CD4-positive, alpha-beta memory T cell (primary cell): ENCODE results near the gene KDM3B. TPM values are rescaled to one million over a fixed set of nuclear protein-coding genes. Genes with fewer than 3 reads are reported as not detected.
A peak's percentile ranks its signal among the peaks of the same experiment; 100 is the strongest.

Experiments used
- CTCF ChIA-PET: fragments of 350-600 bp; sonication (Branson Sonifier 250); formaldehyde crosslinking; loops from one replicate; lab custom pipeline; 2021; ENCODE audit warnings: inconsistent platforms; ENCODE audit not compliant: partially characterized antibody; lab: Charles Lee
- POLR2A ChIA-PET: fragments of 350-600 bp; sonication (Branson Sonifier 250); formaldehyde crosslinking; loops from one replicate; lab custom pipeline; 2021; ENCODE audit not compliant: partially characterized antibody; lab: Charles Lee
- DNase-seq, 5 donors: peaks; one replicate each; pipeline versions ENCODE4 v3.0.0 to v3.0.0-alpha.2; 2020 to 2022; ENCODE audit warnings: mixed read lengths in 1 of 5
- H3K27ac ChIP-seq: one replicate; pipeline ENCODE4 v1.7.0; 2013; ENCODE audit warnings: low read depth, low read length
- H3K27me3 ChIP-seq: 2 replicates; pipeline ENCODE4 v1.7.0; 2013; ENCODE audit warnings: mild to moderate bottlenecking, low read length, moderate library complexity; ENCODE audit not compliant: insufficient read depth
- H3K36me3 ChIP-seq: 2 replicates; pipeline ENCODE4 v1.7.0; 2013; ENCODE audit warnings: mild to moderate bottlenecking, low read length, moderate library complexity; ENCODE audit not compliant: insufficient read depth
- H3K4me1 ChIP-seq: 2 replicates; pipeline ENCODE4 v1.7.0; 2013; ENCODE audit warnings: mild to moderate bottlenecking, low read length, moderate library complexity; ENCODE audit not compliant: insufficient read depth
- H3K4me3 ChIP-seq, 2 donors: one replicate each; pipeline ENCODE4 v1.7.0; 2013; ENCODE audit warnings: low read length in 2 of 2, mild to moderate bottlenecking in 1 of 2
- H3K9me3 ChIP-seq, 2 donors: one replicate each; pipeline ENCODE4 v1.7.0; 2013; ENCODE audit warnings: low read length in 2 of 2, control low read depth in 1 of 2; ENCODE audit not compliant: control insufficient read depth in 1 of 2
- H3K27ac Mint-ChIP-seq, 7 donors: one replicate each; pipeline ENCODE4 v1.8.0; 2020 to 2021; ENCODE audit warnings: mixed read lengths in 7 of 7, mild to moderate bottlenecking in 6 of 7, inconsistent platforms in 3 of 7, moderate library complexity in 3 of 7
- H3K27me3 Mint-ChIP-seq, 2 donors: one replicate each; pipeline ENCODE4 v1.8.0; 2020 to 2021; ENCODE audit warnings: mixed read lengths in 2 of 2
- H3K36me3 Mint-ChIP-seq, 2 donors: one replicate each; pipeline ENCODE4 v1.8.0; 2020 to 2021; ENCODE audit warnings: mixed read lengths in 2 of 2, inconsistent platforms in 1 of 2, mild to moderate bottlenecking in 1 of 2
- H3K4me1 Mint-ChIP-seq, 4 donors: one replicate each; pipeline ENCODE4 v1.8.0; 2020 to 2021; ENCODE audit warnings: mixed read lengths in 4 of 4, mild to moderate bottlenecking in 1 of 4
- H3K4me3 Mint-ChIP-seq, 8 donors: one replicate each; pipeline ENCODE4 v1.8.0; 2020 to 2021; ENCODE audit warnings: mixed read lengths in 8 of 8, mild to moderate bottlenecking in 7 of 8, moderate library complexity in 6 of 8, inconsistent platforms in 3 of 8
- H3K9me3 Mint-ChIP-seq, 8 donors: one replicate each; pipeline ENCODE4 v1.8.0; 2020 to 2021; ENCODE audit warnings: mixed read lengths in 8 of 8, mild to moderate bottlenecking in 5 of 8, inconsistent platforms in 3 of 8, moderate library complexity in 1 of 8
- intact Hi-C: fragments of 100-400 bp; cut with micrococcal nuclease; formaldehyde crosslinking; loops from one replicate; pipeline ENCODE4 v1.15.1; 2023
- polyA plus RNA-seq, 2 donors: library from polyadenylated mRNA; unstranded; fragments of 300-500 nt; fragmentation: Illumina TruSeq; gene quantifications; one replicate each; pipeline ENCODE4 v1.2.3, GENCODE V29; 2021
- total RNA-seq, 2 experiments: library from RNA; stranded (reverse); gene quantifications; one replicate each; pipeline ENCODE4 v1.2.3, GENCODE V29; 2021

The KDM3B gene
- total and polyA plus RNA-seq, 4 experiments from 2014 or later: 4.1 to 85.6 (median 50.7) TPM

GRCh38 chr5:138354926-138355378 is 2.5 kb downstream of the KDM3B start:
- H3K36me3 ChIP-seq: no peaks in the 10 kb centered on the region
- peak overlapping the region; percentile 89 for H3K27ac ChIP-seq
- H3K27ac Mint-ChIP-seq: peak overlapping the region; percentile 38 to 99 (median 95)
- H3K36me3 Mint-ChIP-seq: peaks cover 8 to 20% of the 10 kb centered on the region in 2 donors
- CTCF ChIA-PET: interaction anchor here (1.1 to 9.2 kb wide), 8 partner anchors 15 to 142 kb away, joined by 3 to 314 read pairs (median 13); partner anchors contain the start of genes CDC23, CDC25C and FAM53C
- H3K4me3 Mint-ChIP-seq: peak overlapping the region; percentile 93 to 98 (median 96)
- H3K4me3 ChIP-seq: peak overlapping the region in 1 of 2 donors; percentile 82
- H3K4me1 ChIP-seq: peaks cover 46% of the 10 kb centered on the region
- peaks cover 0 to 1% of the 10 kb centered on the region in 2 donors for H3K27me3 Mint-ChIP-seq
- intact Hi-C loops: loop anchor here (5.0 to 10.0 kb wide), 2 partner anchors 140 to 323 kb away; partner anchors contain the start of gene FAM13B
- H3K4me1 Mint-ChIP-seq: peaks cover 34 to 62% (median 48%) of the 10 kb centered on the region in 4 donors
- peaks cover 0 to 7% (median 0%) of the 10 kb centered on the region in 8 donors for H3K9me3 Mint-ChIP-seq
- DNase-seq: peak; percentile 59 to 77 (median 68)
- peaks cover 0 to 7% of the 10 kb centered on the region in 2 donors for H3K9me3 ChIP-seq
- H3K27me3 ChIP-seq: no peaks in the 10 kb centered on the region
- POLR2A ChIA-PET: interaction anchor here (1.1 to 8.0 kb wide), 4 partner anchors 10 to 220 kb away, joined by 3 to 261 read pairs (median 9); partner anchors contain the start of genes CDC25C, FAM53C and HSPA9

- H3K4me3 Mint-ChIP-seq: peak overlapping the region in 1 of 8 donors; percentile 22
- H3K9me3 Mint-ChIP-seq: no peaks in the 10 kb centered on the region
- ChIA-PET POLR2A (no interaction called here), CTCF (interaction anchor here (0.6 kb wide), 1 partner anchor 9 kb away, joined by 3 read pairs; no protein-coding TSS in a partner anchor)
- no peak overlapping the region for H3K27ac ChIP-seq
- DNase-seq: no peak
- peaks cover 29 to 61% (median 47%) of the 10 kb centered on the region in 4 donors for H3K4me1 Mint-ChIP-seq
- intact Hi-C loops: loop anchor here (10.0 kb wide), 1 partner anchor 135 kb away; no protein-coding TSS in a partner anchor
- H3K27me3 Mint-ChIP-seq: no peaks in the 10 kb centered on the region
- H3K4me1 ChIP-seq: peaks cover 50% of the 10 kb centered on the region
- peaks cover 4 to 11% of the 10 kb centered on the region in 2 donors for H3K36me3 Mint-ChIP-seq
- peak overlapping the region in 2 of 7 donors; percentile 2 to 16 for H3K27ac Mint-ChIP-seq
- H3K27me3 ChIP-seq: no peaks in the 10 kb centered on the region
- no peaks in the 10 kb centered on the region for H3K9me3 ChIP-seq
- H3K4me3 ChIP-seq: no peak overlapping the region
- H3K36me3 ChIP-seq: no peaks in the 10 kb centered on the region
Measured at GRCh38 chr5:138359621-138360020, 7.1 kb downstream of the KDM3B start.

- Histone ChIP-seq H3K4me3 (no peak overlapping the region), H3K27ac (no peak overlapping the region), H3K9me3 (no peaks in the 10 kb centered on the region), H3K4me1 (peaks cover 37% of the 10 kb centered on the region), H3K36me3 (no peaks in the 10 kb centered on the region), H3K27me3 (no peaks in the 10 kb centered on the region)
- Mint-ChIP-seq H3K4me3 (peak overlapping the region in 5 of 8 donors; percentile 5 to 75 (median 24)), H3K27me3 (no peaks in the 10 kb centered on the region), H3K27ac (peak overlapping the region in 4 of 7 donors; percentile 12 to 55 (median 22)), H3K4me1 (peaks cover 19 to 50% (median 34%) of the 10 kb centered on the region in 4 donors), H3K9me3 (no peaks in the 10 kb centered on the region), H3K36me3 (peaks cover 4 to 11% of the 10 kb centered on the region in 2 donors)
- POLR2A ChIA-PET: interaction anchor here (1.1 kb wide), 1 partner anchor 8 kb away, joined by 5 read pairs; no protein-coding TSS in a partner anchor
- DNase-seq: no peak
- intact Hi-C loops: no loop called here
- CTCF ChIA-PET: interaction anchor here (1.7 kb wide), 1 partner anchor 7 kb away, joined by 5 read pairs; no protein-coding TSS in a partner anchor
Measured at GRCh38 chr5:138360941-138361452, 8.5 kb downstream of the KDM3B start.

- H3K27ac ChIP-seq: no peak overlapping the region
- no peaks in the 10 kb centered on the region for H3K9me3 Mint-ChIP-seq
- H3K27ac Mint-ChIP-seq: no peak overlapping the region
- ChIA-PET POLR2A (no interaction called here), CTCF (no interaction called here)
- no peak overlapping the region for H3K4me3 Mint-ChIP-seq
- H3K4me3 ChIP-seq: no peak overlapping the region
- H3K9me3 ChIP-seq: no peaks in the 10 kb centered on the region
- H3K4me1 Mint-ChIP-seq: peaks cover 35 to 62% (median 50%) of the 10 kb centered on the region in 4 donors
- no peaks in the 10 kb centered on the region for H3K36me3 ChIP-seq
- peaks cover 52% of the 10 kb centered on the region for H3K4me1 ChIP-seq
- no peak for DNase-seq
- no peaks in the 10 kb centered on the region for H3K27me3 ChIP-seq
- intact Hi-C loops: no loop called here
- no peaks in the 10 kb centered on the region for H3K27me3 Mint-ChIP-seq
- H3K36me3 Mint-ChIP-seq: peaks cover 2 to 10% of the 10 kb centered on the region in 2 donors
Measured at GRCh38 chr5:138364576-138364975, 12.1 kb downstream of the KDM3B start.

- H3K9me3 ChIP-seq: no peaks in the 10 kb centered on the region
- H3K27ac Mint-ChIP-seq: peak overlapping the region in 1 of 7 donors; percentile 63
- no peaks in the 10 kb centered on the region for H3K27me3 Mint-ChIP-seq
- ChIA-PET CTCF (interaction anchor here (7.1 kb wide), 1 partner anchor 13 kb away, joined by 67 read pairs; the partner anchor contains the start of gene KDM3B), POLR2A (interaction anchor here (1.5 kb wide), 2 partner anchors 14 to 29 kb away, joined by 3 to 5 read pairs; partner anchors contain the start of gene FAM53C)
- H3K36me3 ChIP-seq: no peaks in the 10 kb centered on the region
- peak overlapping the region in 3 of 8 donors; percentile 2 to 39 (median 8) for H3K4me3 Mint-ChIP-seq
- H3K27me3 ChIP-seq: no peaks in the 10 kb centered on the region
- no peak overlapping the region for H3K4me3 ChIP-seq
- intact Hi-C loops: no loop called here
- no peak overlapping the region for H3K27ac ChIP-seq
- DNase-seq: no peak
- peaks cover 0 to 6% of the 10 kb centered on the region in 2 donors for H3K36me3 Mint-ChIP-seq
- peaks cover 36% of the 10 kb centered on the region for H3K4me1 ChIP-seq
- H3K9me3 Mint-ChIP-seq: no peaks in the 10 kb centered on the region
- peaks cover 27 to 55% (median 42%) of the 10 kb centered on the region in 4 donors for H3K4me1 Mint-ChIP-seq
Measured at GRCh38 chr5:138366632-138367382, 14.3 kb downstream of the KDM3B start.

- peak overlapping the region in 4 of 7 donors; percentile 25 to 86 (median 46) for H3K27ac Mint-ChIP-seq
- Histone ChIP-seq H3K36me3 (peaks cover 7% of the 10 kb centered on the region), H3K9me3 (no peaks in the 10 kb centered on the region), H3K27me3 (no peaks in the 10 kb centered on the region), H3K4me1 (peaks cover 34% of the 10 kb centered on the region), H3K4me3 (no peak overlapping the region), H3K27ac (no peak overlapping the region)
- ChIA-PET POLR2A (interaction anchor here (1.0 to 1.9 kb wide), 2 partner anchors 16 to 17 kb away, joined by 5 to 7 read pairs; no protein-coding TSS in a partner anchor), CTCF (interaction anchor here (1.2 to 7.1 kb wide), 2 partner anchors 16 to 23 kb away, joined by 3 to 67 read pairs; partner anchors contain the start of gene KDM3B)
- H3K4me1 Mint-ChIP-seq: peaks cover 27 to 48% (median 36%) of the 10 kb centered on the region in 4 donors
- no peaks in the 10 kb centered on the region for H3K27me3 Mint-ChIP-seq
- H3K36me3 Mint-ChIP-seq: peaks cover 0 to 19% of the 10 kb centered on the region in 2 donors
- peak overlapping the region in 2 of 8 donors; percentile 40 to 52 for H3K4me3 Mint-ChIP-seq
- no peak for DNase-seq
- intact Hi-C loops: no loop called here
- H3K9me3 Mint-ChIP-seq: no peaks in the 10 kb centered on the region
Measured at GRCh38 chr5:138369261-138369660, 16.8 kb downstream of the KDM3B start.
